Measurements from ENCODE around the gene PLEKHA4. TPM values are rescaled to one million over a fixed set of nuclear protein-coding genes. Genes with fewer than 3 reads are reported as not detected.

The PLEKHA4 gene
- total and polyA plus RNA-seq, 9 of the 15 experiments (the other 6 are each of a cell fraction or from before 2014, with no cell fraction given) = 0.07 to 30.8 (median 11.4) TPM

DNA sequence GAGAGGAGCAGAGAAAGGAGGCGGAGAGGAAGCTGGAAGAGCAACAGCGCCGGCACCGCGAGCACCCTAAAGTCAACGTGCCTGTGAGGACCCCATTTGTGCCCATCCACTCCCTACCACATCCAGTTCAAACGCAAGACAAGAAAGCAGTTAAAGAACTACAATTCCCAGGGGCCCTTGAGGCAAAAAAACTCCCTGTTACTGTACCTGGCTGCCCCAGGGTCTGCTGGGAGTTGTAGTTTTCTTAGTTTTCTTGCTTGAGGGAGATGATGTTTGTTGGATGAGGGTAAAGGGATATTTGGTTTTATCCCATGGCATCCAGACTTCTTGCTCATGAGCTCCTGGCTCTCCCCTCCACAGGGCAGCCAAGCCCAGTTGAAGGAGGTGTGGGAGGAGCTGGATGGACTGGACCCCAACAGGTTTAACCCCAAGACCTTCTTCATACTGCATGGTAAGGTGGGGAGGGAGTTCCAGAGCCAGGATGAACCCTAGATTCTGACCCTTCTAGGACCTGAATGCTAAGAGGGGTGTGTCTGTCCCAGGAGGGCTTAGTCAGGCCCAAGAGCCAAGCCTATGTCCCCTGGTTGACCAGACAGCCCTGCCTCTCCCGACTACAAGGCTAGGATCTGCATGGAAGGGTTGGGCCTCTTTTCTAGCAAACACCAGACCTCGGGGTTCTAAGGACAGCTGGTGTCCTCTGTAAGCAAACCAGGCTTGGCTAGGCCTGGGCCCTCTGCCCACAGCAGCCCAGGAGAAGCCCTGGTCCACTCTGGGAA, 44.9 kb upstream of the PLEKHA4 start:
- no peaks in the 10 kb centered on the region for H3K9me1 ChIP-seq (ENCODE audit: control insufficient read depth, insufficient read depth, low read length)
- no peaks in the 10 kb centered on the region for H3K79me2 ChIP-seq (ENCODE audit: control insufficient read depth, insufficient read depth, low read length)
- peaks cover 81% of the 10 kb centered on the region for H3K36me3 ChIP-seq (ENCODE audit: control insufficient read depth, insufficient read depth, low read length)
- POLR2A ChIA-PET = interaction anchor here (0.6 to 3.2 kb wide), 6 partner anchors 11 to 560 kb away, joined by 3 to 18 read pairs (median 4); partner anchors contain the start of genes NUCB1 and TULP2
- H3K4me3 ChIP-seq = no peak overlapping the region
- H3K9me3 ChIP-seq (replicated peaks; ENCODE audit: control insufficient read depth, insufficient read depth, low read depth, low read length) = no peaks in the 10 kb centered on the region
- 89% methylated on average over 9 of the region's 9 CpGs for WGBS (ENCODE audit: insufficient coverage, low coverage, missing lambda C conversion rate)
- intact Hi-C loops (cut with micrococcal nuclease) = no loop called here
- CTCF ChIA-PET (ENCODE audit: low intra/inter-chr PET ratio) = no interaction called here
- BruUV-seq (replicated peaks) = no TSS peak
- H2AFZ ChIP-seq (ENCODE audit: low read depth, low read length) = no peak overlapping the region
- FAIRE-seq (peak; percentile 87), DNase-seq (ENCODE audit: extremely low read depth in 1 of 4, low spot score in 3 of 4) (peak in 1 of 4 experiments; percentile 59), ATAC-seq (peak; percentile 83)
- in situ Hi-C loops (cut with MboI) = no loop called here
- H4K20me1 ChIP-seq (replicated peaks; ENCODE audit: control insufficient read depth, insufficient read depth, low read length) = no peaks in the 10 kb centered on the region
- H3K27me3 ChIP-seq (ENCODE audit: control insufficient read depth in 2 of 2, insufficient read depth in 2 of 2, low read length in 2 of 2) = no peaks in the 10 kb centered on the region
- peak overlapping the region in 1 of 2 experiments; percentile 31; a peak in 1 of 4 replicates for H3K9ac ChIP-seq (ENCODE audit: insufficient read depth in 1 of 2, low read depth in 2 of 2, low read length in 2 of 2)
- no peak overlapping the region for H3K27ac ChIP-seq (ENCODE audit: extremely low read depth, low read depth, low read length)
- no peak overlapping the region for H3K4me2 ChIP-seq (ENCODE audit: insufficient read depth, low read length)
- peaks cover 0 to 3% of the 10 kb centered on the region in 2 experiments; a peak in 1 of 5 replicates for H3K4me1 ChIP-seq (replicated peaks in 1 of 2; ENCODE audit: control insufficient read depth in 2 of 2, insufficient read depth in 2 of 2, low read length in 2 of 2)
- TF ChIP-seq, protein P1, sequence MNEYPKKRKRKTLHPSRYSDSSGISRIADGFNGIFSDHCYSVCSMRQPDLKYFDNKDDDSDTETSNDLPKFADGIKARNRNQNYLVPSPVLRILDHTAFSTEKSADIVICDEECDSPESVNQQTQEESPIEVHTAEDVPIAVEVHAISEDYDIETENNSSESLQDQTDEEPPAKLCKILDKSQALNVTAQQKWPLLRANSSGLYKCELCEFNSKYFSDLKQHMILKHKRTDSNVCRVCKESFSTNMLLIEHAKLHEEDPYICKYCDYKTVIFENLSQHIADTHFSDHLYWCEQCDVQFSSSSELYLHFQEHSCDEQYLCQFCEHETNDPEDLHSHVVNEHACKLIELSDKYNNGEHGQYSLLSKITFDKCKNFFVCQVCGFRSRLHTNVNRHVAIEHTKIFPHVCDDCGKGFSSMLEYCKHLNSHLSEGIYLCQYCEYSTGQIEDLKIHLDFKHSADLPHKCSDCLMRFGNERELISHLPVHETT (CRISPR knock-in tag; conservative IDR thresholded peaks at IDR 0.05 in 1 of 2, IDR thresholded peaks at IDR 0.05 in 1 of 2) = 0 out of 4 replicates have a peak, but pooled peaks of 1 of the 2 experiments have one; percentile 35
- TF ChIP-seq CREM (IDR thresholded peaks at IDR 0.05; ENCODE audit: low read depth) (0 out of 2 replicates have a peak, but pooled peaks have one; percentile 30), PYGO2 (tag; IDR thresholded peaks at IDR 0.05) (no peak), HCFC1 (IDR thresholded peaks at IDR 0.05; ENCODE audit: low read depth, low read length) (peak; percentile 94), FOXJ2 (tag; IDR thresholded peaks at IDR 0.05) (no peak), BCOR (IDR thresholded peaks at IDR 0.05) (no peak), HNRNPLL (IDR thresholded peaks at IDR 0.05; ENCODE audit: low read depth, low read length, poor library complexity, severe bottlenecking) (no peak), MCM3 (IDR thresholded peaks at IDR 0.05) (no peak)
- TF ChIP-seq, protein P2, sequence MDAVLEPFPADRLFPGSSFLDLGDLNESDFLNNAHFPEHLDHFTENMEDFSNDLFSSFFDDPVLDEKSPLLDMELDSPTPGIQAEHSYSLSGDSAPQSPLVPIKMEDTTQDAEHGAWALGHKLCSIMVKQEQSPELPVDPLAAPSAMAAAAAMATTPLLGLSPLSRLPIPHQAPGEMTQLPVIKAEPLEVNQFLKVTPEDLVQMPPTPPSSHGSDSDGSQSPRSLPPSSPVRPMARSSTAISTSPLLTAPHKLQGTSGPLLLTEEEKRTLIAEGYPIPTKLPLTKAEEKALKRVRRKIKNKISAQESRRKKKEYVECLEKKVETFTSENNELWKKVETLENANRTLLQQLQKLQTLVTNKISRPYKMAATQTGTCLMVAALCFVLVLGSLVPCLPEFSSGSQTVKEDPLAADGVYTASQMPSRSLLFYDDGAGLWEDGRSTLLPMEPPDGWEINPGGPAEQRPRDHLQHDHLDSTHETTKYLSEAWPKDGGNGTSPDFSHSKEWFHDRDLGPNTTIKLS (IDR thresholded peaks at IDR 0.05; ENCODE audit: borderline replicate concordance, low read depth) = peak; percentile 61; the same call in 1 of the 2 replicates
- TF ChIP-seq, protein P3, sequence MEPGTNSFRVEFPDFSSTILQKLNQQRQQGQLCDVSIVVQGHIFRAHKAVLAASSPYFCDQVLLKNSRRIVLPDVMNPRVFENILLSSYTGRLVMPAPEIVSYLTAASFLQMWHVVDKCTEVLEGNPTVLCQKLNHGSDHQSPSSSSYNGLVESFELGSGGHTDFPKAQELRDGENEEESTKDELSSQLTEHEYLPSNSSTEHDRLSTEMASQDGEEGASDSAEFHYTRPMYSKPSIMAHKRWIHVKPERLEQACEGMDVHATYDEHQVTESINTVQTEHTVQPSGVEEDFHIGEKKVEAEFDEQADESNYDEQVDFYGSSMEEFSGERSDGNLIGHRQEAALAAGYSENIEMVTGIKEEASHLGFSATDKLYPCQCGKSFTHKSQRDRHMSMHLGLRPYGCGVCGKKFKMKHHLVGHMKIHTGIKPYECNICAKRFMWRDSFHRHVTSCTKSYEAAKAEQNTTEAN (CRISPR knock-in tag; IDR thresholded peaks at IDR 0.05) = no peak
- TF ChIP-seq, protein P4, sequence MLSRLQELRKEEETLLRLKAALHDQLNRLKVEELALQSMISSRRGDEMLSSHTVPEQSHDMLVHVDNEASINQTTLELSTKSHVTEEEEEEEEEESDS (CRISPR knock-in tag; IDR thresholded peaks at IDR 0.05) = no peak
- TF ChIP-seq, protein P5, sequence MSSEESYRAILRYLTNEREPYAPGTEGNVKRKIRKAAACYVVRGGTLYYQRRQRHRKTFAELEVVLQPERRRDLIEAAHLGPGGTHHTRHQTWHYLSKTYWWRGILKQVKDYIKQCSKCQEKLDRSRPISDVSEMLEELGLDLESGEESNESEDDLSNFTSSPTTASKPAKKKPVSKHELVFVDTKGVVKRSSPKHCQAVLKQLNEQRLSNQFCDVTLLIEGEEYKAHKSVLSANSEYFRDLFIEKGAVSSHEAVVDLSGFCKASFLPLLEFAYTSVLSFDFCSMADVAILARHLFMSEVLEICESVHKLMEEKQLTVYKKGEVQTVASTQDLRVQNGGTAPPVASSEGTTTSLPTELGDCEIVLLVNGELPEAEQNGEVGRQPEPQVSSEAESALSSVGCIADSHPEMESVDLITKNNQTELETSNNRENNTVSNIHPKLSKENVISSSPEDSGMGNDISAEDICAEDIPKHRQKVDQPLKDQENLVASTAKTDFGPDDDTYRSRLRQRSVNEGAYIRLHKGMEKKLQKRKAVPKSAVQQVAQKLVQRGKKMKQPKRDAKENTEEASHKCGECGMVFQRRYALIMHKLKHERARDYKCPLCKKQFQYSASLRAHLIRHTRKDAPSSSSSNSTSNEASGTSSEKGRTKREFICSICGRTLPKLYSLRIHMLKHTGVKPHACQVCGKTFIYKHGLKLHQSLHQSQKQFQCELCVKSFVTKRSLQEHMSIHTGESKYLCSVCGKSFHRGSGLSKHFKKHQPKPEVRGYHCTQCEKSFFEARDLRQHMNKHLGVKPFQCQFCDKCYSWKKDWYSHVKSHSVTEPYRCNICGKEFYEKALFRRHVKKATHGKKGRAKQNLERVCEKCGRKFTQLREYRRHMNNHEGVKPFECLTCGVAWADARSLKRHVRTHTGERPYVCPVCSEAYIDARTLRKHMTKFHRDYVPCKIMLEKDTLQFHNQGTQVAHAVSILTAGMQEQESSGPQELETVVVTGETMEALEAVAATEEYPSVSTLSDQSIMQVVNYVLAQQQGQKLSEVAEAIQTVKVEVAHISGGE (CRISPR knock-in tag; IDR thresholded peaks at IDR 0.05) = peak in 1 of 3 experiments; percentile 38; a peak in 1 of 6 replicates
